H1 (cell line): Measurements from ENCODE around the gene ZNF366. TPM values are rescaled to one million over a fixed set of nuclear protein-coding genes. Genes with fewer than 3 reads are reported as not detected.
A peak's percentile ranks its signal among the peaks of the same experiment; 100 is the strongest.

Experiments used
- CTCF ChIA-PET: fragments of 300-600 bp; sonication (Branson Sonifier 250); formaldehyde crosslinking; loops from one replicate; lab custom pipeline; 2021; ENCODE audit not compliant: partially characterized antibody; lab: Charles Lee
- POLR2A ChIA-PET: fragments of 300-600 bp; sonication (Branson Sonifier 250); formaldehyde crosslinking; loops from one replicate; lab custom pipeline; 2021; ENCODE audit warnings: inconsistent platforms; ENCODE audit not compliant: partially characterized antibody; lab: Charles Lee
- DNase-seq, 2 experiments: peaks; one replicate each; pipeline versions ENCODE4 v3.0.0 to v3.0.0-alpha.2; 2010 to 2022; ENCODE audit warnings: low spot score in 2 of 2, low read depth in 1 of 2, mixed read lengths in 1 of 2
- FAIRE-seq: peaks from 2 replicates; lab custom pipeline; 2011; peaks lifted over from hg19 to GRCh38; lab: Jason Lieb, UNC
- H2AFZ ChIP-seq: 2 replicates; pipeline ENCODE4 v1.8.1; 2012; ENCODE audit warnings: low read length, inconsistent platforms
- H2AK5ac ChIP-seq: 2 replicates; pipeline ENCODE4 v1.6.1; 2013; ENCODE audit warnings: low read depth, low read length
- H2BK120ac ChIP-seq: replicated peaks from 2 replicates; pipeline ENCODE3; 2013; ENCODE audit warnings: low read depth, low read length, inconsistent platforms
- H2BK12ac ChIP-seq: 2 replicates; pipeline ENCODE4 v1.6.1; 2013; ENCODE audit warnings: low read depth, low read length
- H2BK15ac ChIP-seq: 2 replicates; pipeline ENCODE4 v1.6.1; 2013; ENCODE audit warnings: low read length
- H2BK20ac ChIP-seq: 2 replicates; pipeline ENCODE4 v1.6.1; 2013; ENCODE audit warnings: low read length
- H2BK5ac ChIP-seq: 2 replicates; pipeline ENCODE4 v1.6.1; 2013; ENCODE audit warnings: low read depth, low read length
- H3K14ac ChIP-seq: 2 replicates; pipeline ENCODE4 v1.6.1; 2013; ENCODE audit warnings: inconsistent platforms; ENCODE audit not compliant: insufficient read length
- H3K18ac ChIP-seq: 2 replicates; pipeline ENCODE4 v1.6.1; 2013; ENCODE audit warnings: low read length; ENCODE audit errors: extremely low read depth
- H3K23ac ChIP-seq: 2 replicates; pipeline ENCODE4 v1.6.1; 2013; ENCODE audit warnings: inconsistent platforms; ENCODE audit not compliant: insufficient read length
- H3K23me2 ChIP-seq: 2 replicates; pipeline ENCODE4 v1.6.1; 2013; ENCODE audit warnings: low read depth, low read length
- H3K27ac ChIP-seq: 2 replicates; pipeline ENCODE4 v1.6.1; 2011; ENCODE audit warnings: low read depth, low read length, inconsistent platforms
- H3K27me3 ChIP-seq, 4 experiments: replicated peaks in 1 of 4; 1 replicate in 1 of 4; 2 replicates in 3 of 4; pipeline versions ENCODE4 v1.6.1 to v1.8.1; 2011 to 2013; ENCODE audit warnings: low read length in 3 of 4, mild to moderate bottlenecking in 3 of 4, inconsistent platforms in 2 of 4, mixed read lengths in 2 of 4, moderate library complexity in 1 of 4; ENCODE audit not compliant: control insufficient read depth in 3 of 4, insufficient read depth in 3 of 4; ENCODE audit errors: extremely low read depth in 1 of 4
- H3K36me3 ChIP-seq, 4 experiments: 2 replicates each; pipeline versions ENCODE4 v1.6.1 to v1.8.1; 2011 to 2013; ENCODE audit warnings: mild to moderate bottlenecking in 4 of 4, low read length in 3 of 4, moderate library complexity in 2 of 4, control low read depth in 1 of 4, inconsistent platforms in 1 of 4; ENCODE audit not compliant: insufficient read depth in 4 of 4, control insufficient read depth in 2 of 4
- H3K4ac ChIP-seq: replicated peaks from 2 replicates; pipeline ENCODE3; 2013; ENCODE audit warnings: low read length, low read depth, mixed read lengths, inconsistent platforms; ENCODE audit not compliant: insufficient read length
- H3K4me1 ChIP-seq, 4 experiments: replicated peaks in 1 of 4; 1 replicate in 1 of 4; 2 replicates in 3 of 4; pipeline versions ENCODE4 v1.6.1 to v1.8.1; 2011 to 2013; ENCODE audit warnings: low read length in 3 of 4, inconsistent platforms in 2 of 4, mixed read lengths in 1 of 4; ENCODE audit not compliant: insufficient read depth in 4 of 4, control insufficient read depth in 3 of 4
- H3K4me2 ChIP-seq, 2 experiments: 2 replicates each; pipeline versions ENCODE4 v1.6.1 to v1.8.1; 2011 to 2013; ENCODE audit warnings: low read depth in 2 of 2, low read length in 2 of 2, control low read depth in 1 of 2, inconsistent platforms in 1 of 2, mild to moderate bottlenecking in 1 of 2; ENCODE audit not compliant: insufficient read depth in 1 of 2
- H3K4me3 ChIP-seq, 4 experiments: fragments of 200-600, 300-600 bp in 1 of 4; sonication (generic), shearing (Covaris generic), sonication (Bioruptor Twin) in 1 of 4; 2 replicates each; pipeline versions ENCODE4 v1.5.1 to v1.8.1; 2011 to 2016; ENCODE audit warnings: low read length in 4 of 4, low read depth in 3 of 4, control low read depth in 2 of 4, inconsistent platforms in 2 of 4, mild to moderate bottlenecking in 2 of 4, mixed read lengths in 1 of 4, moderate library complexity in 1 of 4; ENCODE audit not compliant: insufficient read depth in 2 of 4; ENCODE audit errors: extremely low read depth in 1 of 4
- H3K56ac ChIP-seq: replicated peaks from 2 replicates; pipeline ENCODE3; 2013; ENCODE audit warnings: low read depth, mild to moderate bottlenecking, mixed read lengths, low read length, inconsistent platforms; ENCODE audit not compliant: insufficient read length
- H3K79me1 ChIP-seq: 2 replicates; pipeline ENCODE4 v1.6.1; 2013; ENCODE audit warnings: low read depth, low read length, control low read depth
- H3K79me2 ChIP-seq, 2 experiments: 2 replicates each; pipeline versions ENCODE4 v1.6.1 to v1.8.1; 2012 to 2013; ENCODE audit warnings: low read length in 2 of 2, mild to moderate bottlenecking in 2 of 2, inconsistent platforms in 1 of 2; ENCODE audit not compliant: insufficient read depth in 2 of 2, control insufficient read depth in 1 of 2
- H3K9ac ChIP-seq, 4 experiments: replicated peaks in 1 of 4; 1 replicate in 1 of 4; 2 replicates in 3 of 4; pipeline versions ENCODE4 v1.6.1 to v1.8.1; 2011 to 2013; ENCODE audit warnings: low read depth in 3 of 4, low read length in 3 of 4, control low read depth in 2 of 4, mild to moderate bottlenecking in 2 of 4, moderate library complexity in 2 of 4, inconsistent platforms in 1 of 4; ENCODE audit errors: extremely low read depth in 1 of 4
- H3K9me3 ChIP-seq, 2 experiments: 2 replicates each; pipeline versions ENCODE4 v1.6.1 to v1.8.1; 2012 to 2013; ENCODE audit warnings: mild to moderate bottlenecking in 2 of 2, moderate library complexity in 2 of 2, control low read depth in 1 of 2, inconsistent platforms in 1 of 2, low read depth in 1 of 2, low read length in 1 of 2, mixed read lengths in 1 of 2; ENCODE audit not compliant: insufficient read depth in 2 of 2
- H4K20me1 ChIP-seq, 2 experiments: replicated peaks in 1 of 2; 2 replicates each; pipeline versions ENCODE3 to v1.8.1; 2011 to 2013; ENCODE audit warnings: inconsistent platforms in 2 of 2, low read length in 2 of 2, mild to moderate bottlenecking in 1 of 2; ENCODE audit not compliant: insufficient read depth in 2 of 2, control insufficient read depth in 1 of 2
- H4K5ac ChIP-seq: 2 replicates; pipeline ENCODE4 v1.6.1; 2013; ENCODE audit warnings: low read length, low read depth, mixed read lengths, inconsistent platforms; ENCODE audit not compliant: insufficient read length
- H4K8ac ChIP-seq: 2 replicates; pipeline ENCODE4 v1.8.0; 2013; ENCODE audit warnings: mild to moderate bottlenecking, moderate library complexity, low read length, inconsistent platforms; ENCODE audit not compliant: insufficient read depth; ENCODE audit errors: extremely low read depth
- H4K91ac ChIP-seq: replicated peaks from 2 replicates; pipeline ENCODE3; 2013; ENCODE audit warnings: low read length, mixed read lengths, inconsistent platforms; ENCODE audit not compliant: insufficient read length
- CBX8 ChIP-seq: fragments of 300-800, 300-1000 bp; sonication (generic); IDR thresholded peaks from 2 replicates; pipeline ENCODE4 v1.7.1; 2016; ENCODE audit warnings: low read depth, low read length, borderline replicate concordance
- KDM5A ChIP-seq: fragments of 200-600 bp; IDR thresholded peaks from 2 replicates; pipeline ENCODE4 v1.7.1; 2012; ENCODE audit warnings: mild to moderate bottlenecking, low read length, inconsistent platforms, mixed read lengths
- NRF1 ChIP-seq: IDR thresholded peaks from 2 replicates; pipeline ENCODE4 v1.6.1; 2011; ENCODE audit warnings: mild to moderate bottlenecking, low read depth, low read length, improper control_type of control experiment
- RFX5 ChIP-seq: IDR thresholded peaks from 2 replicates; pipeline ENCODE4 v1.6.1; 2011; ENCODE audit warnings: low read depth, low read length, improper control_type of control experiment, borderline replicate concordance
- SIRT6 ChIP-seq: IDR thresholded peaks from one replicate; pipeline ENCODE4 v1.7.1; 2012; ENCODE audit warnings: low read length, inconsistent platforms
- SP2 ChIP-seq: IDR thresholded peaks from 2 replicates; pipeline ENCODE4 v1.6.1; 2012; ENCODE audit warnings: mild to moderate bottlenecking, low read length, inconsistent platforms
- polyA plus RNA-seq, 7 experiments: library from polyadenylated mRNA; depleted of rRNA in 3 of 7; stranded (reverse) in 5 of 7; unstranded in 2 of 7; fragments of >200 nt in 5 of 7; fragments of 200-250 nt in 2 of 7; gene quantifications; 1 replicate in 5 of 7; 2 replicates in 1 of 7; 4 replicates in 1 of 7; pipeline versions ENCODE4 v1.2.1 to v1.2.3, GENCODE V29; 2011 to 2013; ENCODE audit warnings: missing spikeins in 2 of 7, mixed read lengths in 2 of 7
- total RNA-seq: library from RNA; stranded (reverse); fragmentation: NEBNext Ultra II Directional; extraction: Animal tissue kit (Norgen Biotek cat#: 25700); gene quantifications from 2 replicates; pipeline ENCODE4 v1.2.1, GENCODE V29; 2021
- TF ChIP-seq, protein P1 (sequence below), 3 experiments: IDR thresholded peaks; 1 replicate in 2 of 3; 2 replicates in 1 of 3; pipeline versions ENCODE4 v1.5.1 to v1.6.1; 2011; ENCODE audit warnings: low read length in 3 of 3, mild to moderate bottlenecking in 3 of 3, inconsistent platforms in 2 of 3, low read depth in 1 of 3, moderate library complexity in 1 of 3; ENCODE audit not compliant: insufficient read depth in 1 of 3; ENCODE audit errors: control extremely low read depth in 1 of 3

Gene ZNF366
- total and polyA plus RNA-seq, 2 of the 8 experiments (the other 6 are each of a cell fraction or from before 2014, with no cell fraction given), result not detected

DNA sequence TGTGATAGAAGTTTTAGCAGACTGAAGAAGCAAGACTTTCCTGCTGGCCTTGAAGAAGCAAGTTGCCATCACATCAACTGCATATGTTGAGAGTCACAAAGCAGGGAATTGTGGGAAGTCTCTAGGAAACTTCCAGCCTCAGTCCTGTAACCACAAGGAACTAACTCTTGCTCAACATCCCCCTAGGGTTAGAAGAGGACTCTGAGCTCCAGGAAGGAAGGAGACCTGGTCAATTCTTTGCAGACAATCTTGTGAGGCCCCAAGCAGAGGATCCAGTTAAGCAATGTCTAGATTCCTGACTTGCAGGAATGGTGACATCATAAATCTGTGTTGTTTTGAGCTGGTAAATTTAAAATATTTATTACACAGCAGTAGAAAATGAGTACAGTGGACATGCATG, 18.6 kb upstream of the ZNF366 start:
- FAIRE-seq, result no peak
- H2AFZ ChIP-seq, result peak overlapping the region; percentile 32; the same call in 1 of the 2 replicates

More for the DNA sequence above, 18.6 kb upstream of the ZNF366 start:
- Histone ChIP-seq H4K8ac (no peak overlapping the region), H2BK15ac (no peak overlapping the region), H3K18ac (no peak overlapping the region), H3K4me1 (no peaks in the 10 kb centered on the region), H3K23ac (no peak overlapping the region), H3K4me3 (no peak overlapping the region), H2BK120ac (no peak overlapping the region), H3K79me2 (no peaks in the 10 kb centered on the region), H3K4ac (no peak overlapping the region), H4K5ac (no peak overlapping the region), H3K79me1 (no peaks in the 10 kb centered on the region), H3K9me3 (no peaks in the 10 kb centered on the region), H3K56ac (no peak overlapping the region), H3K27ac (no peak overlapping the region), H4K91ac (no peak overlapping the region), H2AK5ac (no peak overlapping the region), H3K36me3 (no peaks in the 10 kb centered on the region), H2BK12ac (no peak overlapping the region), H3K9ac (no peak overlapping the region), H2BK20ac (no peak overlapping the region), H3K23me2 (no peaks in the 10 kb centered on the region), H3K14ac (no peak overlapping the region), H2BK5ac (no peak overlapping the region), H3K27me3 (no peaks in the 10 kb centered on the region), H3K4me2 (no peak overlapping the region), H4K20me1 (no peaks in the 10 kb centered on the region)
- TF ChIP-seq RFX5, result no peak
- no peak for TF ChIP-seq SP2
- TF ChIP-seq CBX8, result no peak
- no peak for TF ChIP-seq NRF1
- TF ChIP-seq KDM5A, result no peak
- TF ChIP-seq SIRT6, result no peak
- TF ChIP-seq, protein P1, sequence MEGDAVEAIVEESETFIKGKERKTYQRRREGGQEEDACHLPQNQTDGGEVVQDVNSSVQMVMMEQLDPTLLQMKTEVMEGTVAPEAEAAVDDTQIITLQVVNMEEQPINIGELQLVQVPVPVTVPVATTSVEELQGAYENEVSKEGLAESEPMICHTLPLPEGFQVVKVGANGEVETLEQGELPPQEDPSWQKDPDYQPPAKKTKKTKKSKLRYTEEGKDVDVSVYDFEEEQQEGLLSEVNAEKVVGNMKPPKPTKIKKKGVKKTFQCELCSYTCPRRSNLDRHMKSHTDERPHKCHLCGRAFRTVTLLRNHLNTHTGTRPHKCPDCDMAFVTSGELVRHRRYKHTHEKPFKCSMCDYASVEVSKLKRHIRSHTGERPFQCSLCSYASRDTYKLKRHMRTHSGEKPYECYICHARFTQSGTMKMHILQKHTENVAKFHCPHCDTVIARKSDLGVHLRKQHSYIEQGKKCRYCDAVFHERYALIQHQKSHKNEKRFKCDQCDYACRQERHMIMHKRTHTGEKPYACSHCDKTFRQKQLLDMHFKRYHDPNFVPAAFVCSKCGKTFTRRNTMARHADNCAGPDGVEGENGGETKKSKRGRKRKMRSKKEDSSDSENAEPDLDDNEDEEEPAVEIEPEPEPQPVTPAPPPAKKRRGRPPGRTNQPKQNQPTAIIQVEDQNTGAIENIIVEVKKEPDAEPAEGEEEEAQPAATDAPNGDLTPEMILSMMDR (IDR thresholded peaks at IDR 0.05; ENCODE audit: control extremely low read depth in 1 of 3, insufficient read depth in 1 of 3, low read depth in 1 of 3, low read length in 3 of 3), result no peak
- DNase-seq, result no peak
- ChIA-PET CTCF (interaction anchor here (1.1 to 5.0 kb wide), 5 partner anchors 8 to 159 kb away, joined by 3 to 34 read pairs (median 3); no protein-coding TSS in a partner anchor), POLR2A (no interaction called here)
